ENCODE measurements around the gene GPR42. TPM values are rescaled to one million over a fixed set of nuclear protein-coding genes. Genes with fewer than 3 reads are reported as not detected.
A peak's percentile ranks its signal among the peaks of the same experiment; 100 is the strongest.

GPR42 gene
- total and polyA plus RNA-seq, 10 of the 15 experiments (the other 5 are each of a cell fraction or from before 2014, with no cell fraction given) = 0.13 TPM; not detected in 9

DNA sequence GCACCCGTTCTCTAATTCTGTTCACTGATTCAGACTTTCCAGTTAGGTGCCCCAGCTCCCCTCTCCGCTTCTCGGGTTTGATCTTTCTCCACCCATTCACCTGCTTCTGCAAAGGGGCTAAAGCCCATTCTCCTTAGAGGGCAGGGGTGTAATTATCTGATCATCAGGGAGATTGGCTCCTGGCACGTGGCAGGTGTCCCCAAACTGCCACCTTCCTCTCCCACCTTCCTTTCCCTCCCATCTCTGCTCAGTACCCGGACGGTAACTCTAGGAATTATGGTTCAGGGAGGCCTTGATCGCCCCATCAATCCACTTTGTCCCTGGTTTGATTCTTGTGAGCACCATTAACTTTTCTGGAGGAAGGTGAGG, 23.0 kb upstream of the GPR42 start:
- BruUV-seq (replicated peaks) = no TSS peak
- ChIA-PET RAD21 (ENCODE audit: unreplicated experiment) (interaction anchor here (0.7 to 6.2 kb wide), 15 partner anchors 16 to 206 kb away, joined by 3 to 127 read pairs (median 5); partner anchors contain the start of gene CD22), CTCF (interaction anchor here (0.9 to 5.8 kb wide), 9 partner anchors 14 to 206 kb away, joined by 4 to 61 read pairs (median 7); no protein-coding TSS in a partner anchor), POLR2A (interaction anchor here (1.0 to 5.4 kb wide), 10 partner anchors 15 to 161 kb away, joined by 3 to 135 read pairs (median 6); no protein-coding TSS in a partner anchor), SMC1A (ENCODE audit: uncharacterized antibody, unreplicated experiment) (interaction anchor here (0.6 to 7.7 kb wide), 14 partner anchors 16 to 230 kb away, joined by 3 to 152 read pairs (median 6); partner anchors contain the start of gene CD22)
- FAIRE-seq (no peak), ATAC-seq (no peak), DNase-seq (ENCODE audit: low read depth, low spot score) (no peak)
- no peaks in the 10 kb centered on the region for H3K9me3 ChIP-seq (replicated peaks; ENCODE audit: control insufficient read depth, insufficient read depth, low read length)
- intact Hi-C loops (cut with micrococcal nuclease; ENCODE audit: unreplicated experiment) = loop anchor here (2.0 to 5.0 kb wide), 4 partner anchors 17 to 249 kb away; partner anchors contain the start of gene USF2
- no peak overlapping the region for H2AFZ ChIP-seq (ENCODE audit: control insufficient read depth, low read depth, low read length)
- H3K79me2 ChIP-seq (ENCODE audit: control insufficient read depth, insufficient read depth, low read length) = no peaks in the 10 kb centered on the region
- peak overlapping the region; percentile 11; the same call in 1 of the 2 replicates for H3K9ac ChIP-seq (ENCODE audit: control insufficient read depth, insufficient read depth, low read length)
- H3K27ac ChIP-seq (ENCODE audit: control insufficient read depth, insufficient read depth) = peak overlapping the region; percentile 97
- H3K27me3 ChIP-seq (replicated peaks in 1 of 2; ENCODE audit: control insufficient read depth in 2 of 2, insufficient read depth in 2 of 2, low read length in 1 of 2) = no peaks in the 10 kb centered on the region
- H3K36me3 ChIP-seq (ENCODE audit: control insufficient read depth in 2 of 2, insufficient read depth in 2 of 2, low read length in 1 of 2) = peaks cover 7% of the 10 kb centered on the region in 2 experiments
- no peak overlapping the region for H3K4me3 ChIP-seq
- 18% methylated on average over 7 of the region's 7 CpGs for WGBS (ENCODE audit: insufficient coverage, insufficient replicate concordance, low lambda C conversion rate, missing lambda C conversion rate)
- no peaks in the 10 kb centered on the region for H4K20me1 ChIP-seq (ENCODE audit: control insufficient read depth, insufficient read depth)
- H3K4me1 ChIP-seq (ENCODE audit: control insufficient read depth, insufficient read depth, low read length) = peaks cover 59% of the 10 kb centered on the region
- H3K4me2 ChIP-seq (ENCODE audit: control insufficient read depth, insufficient read depth) = no peak overlapping the region
- in situ Hi-C loops (cut with MboI) = loop anchor here (5.0 kb wide), 1 partner anchor 119 kb away; no protein-coding TSS in a partner anchor
- TF ChIP-seq, protein P1, sequence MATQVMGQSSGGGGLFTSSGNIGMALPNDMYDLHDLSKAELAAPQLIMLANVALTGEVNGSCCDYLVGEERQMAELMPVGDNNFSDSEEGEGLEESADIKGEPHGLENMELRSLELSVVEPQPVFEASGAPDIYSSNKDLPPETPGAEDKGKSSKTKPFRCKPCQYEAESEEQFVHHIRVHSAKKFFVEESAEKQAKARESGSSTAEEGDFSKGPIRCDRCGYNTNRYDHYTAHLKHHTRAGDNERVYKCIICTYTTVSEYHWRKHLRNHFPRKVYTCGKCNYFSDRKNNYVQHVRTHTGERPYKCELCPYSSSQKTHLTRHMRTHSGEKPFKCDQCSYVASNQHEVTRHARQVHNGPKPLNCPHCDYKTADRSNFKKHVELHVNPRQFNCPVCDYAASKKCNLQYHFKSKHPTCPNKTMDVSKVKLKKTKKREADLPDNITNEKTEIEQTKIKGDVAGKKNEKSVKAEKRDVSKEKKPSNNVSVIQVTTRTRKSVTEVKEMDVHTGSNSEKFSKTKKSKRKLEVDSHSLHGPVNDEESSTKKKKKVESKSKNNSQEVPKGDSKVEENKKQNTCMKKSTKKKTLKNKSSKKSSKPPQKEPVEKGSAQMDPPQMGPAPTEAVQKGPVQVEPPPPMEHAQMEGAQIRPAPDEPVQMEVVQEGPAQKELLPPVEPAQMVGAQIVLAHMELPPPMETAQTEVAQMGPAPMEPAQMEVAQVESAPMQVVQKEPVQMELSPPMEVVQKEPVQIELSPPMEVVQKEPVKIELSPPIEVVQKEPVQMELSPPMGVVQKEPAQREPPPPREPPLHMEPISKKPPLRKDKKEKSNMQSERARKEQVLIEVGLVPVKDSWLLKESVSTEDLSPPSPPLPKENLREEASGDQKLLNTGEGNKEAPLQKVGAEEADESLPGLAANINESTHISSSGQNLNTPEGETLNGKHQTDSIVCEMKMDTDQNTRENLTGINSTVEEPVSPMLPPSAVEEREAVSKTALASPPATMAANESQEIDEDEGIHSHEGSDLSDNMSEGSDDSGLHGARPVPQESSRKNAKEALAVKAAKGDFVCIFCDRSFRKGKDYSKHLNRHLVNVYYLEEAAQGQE (IDR thresholded peaks at IDR 0.05; ENCODE audit: low read depth, low read length) = no peak
- TF ChIP-seq, protein P2, sequence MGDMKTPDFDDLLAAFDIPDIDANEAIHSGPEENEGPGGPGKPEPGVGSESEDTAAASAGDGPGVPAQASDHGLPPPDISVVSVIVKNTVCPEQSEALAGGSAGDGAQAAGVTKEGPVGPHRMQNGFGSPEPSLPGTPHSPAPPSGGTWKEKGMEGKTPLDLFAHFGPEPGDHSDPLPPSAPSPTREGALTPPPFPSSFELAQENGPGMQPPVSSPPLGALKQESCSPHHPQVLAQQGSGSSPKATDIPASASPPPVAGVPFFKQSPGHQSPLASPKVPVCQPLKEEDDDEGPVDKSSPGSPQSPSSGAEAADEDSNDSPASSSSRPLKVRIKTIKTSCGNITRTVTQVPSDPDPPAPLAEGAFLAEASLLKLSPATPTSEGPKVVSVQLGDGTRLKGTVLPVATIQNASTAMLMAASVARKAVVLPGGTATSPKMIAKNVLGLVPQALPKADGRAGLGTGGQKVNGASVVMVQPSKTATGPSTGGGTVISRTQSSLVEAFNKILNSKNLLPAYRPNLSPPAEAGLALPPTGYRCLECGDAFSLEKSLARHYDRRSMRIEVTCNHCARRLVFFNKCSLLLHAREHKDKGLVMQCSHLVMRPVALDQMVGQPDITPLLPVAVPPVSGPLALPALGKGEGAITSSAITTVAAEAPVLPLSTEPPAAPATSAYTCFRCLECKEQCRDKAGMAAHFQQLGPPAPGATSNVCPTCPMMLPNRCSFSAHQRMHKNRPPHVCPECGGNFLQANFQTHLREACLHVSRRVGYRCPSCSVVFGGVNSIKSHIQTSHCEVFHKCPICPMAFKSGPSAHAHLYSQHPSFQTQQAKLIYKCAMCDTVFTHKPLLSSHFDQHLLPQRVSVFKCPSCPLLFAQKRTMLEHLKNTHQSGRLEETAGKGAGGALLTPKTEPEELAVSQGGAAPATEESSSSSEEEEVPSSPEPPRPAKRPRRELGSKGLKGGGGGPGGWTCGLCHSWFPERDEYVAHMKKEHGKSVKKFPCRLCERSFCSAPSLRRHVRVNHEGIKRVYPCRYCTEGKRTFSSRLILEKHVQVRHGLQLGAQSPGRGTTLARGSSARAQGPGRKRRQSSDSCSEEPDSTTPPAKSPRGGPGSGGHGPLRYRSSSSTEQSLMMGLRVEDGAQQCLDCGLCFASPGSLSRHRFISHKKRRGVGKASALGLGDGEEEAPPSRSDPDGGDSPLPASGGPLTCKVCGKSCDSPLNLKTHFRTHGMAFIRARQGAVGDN (IDR thresholded peaks at IDR 0.05) = peak; percentile 33
- TF ChIP-seq CREB1 (IDR thresholded peaks at IDR 0.05; ENCODE audit: low read depth) (no peak), ETV6 (conservative IDR thresholded peaks at IDR 0.05 in 1 of 2, IDR thresholded peaks at IDR 0.05 in 1 of 2; ENCODE audit: borderline replicate concordance in 1 of 2, low read depth in 1 of 2) (no peak), ZBED1 (IDR thresholded peaks at IDR 0.05; ENCODE audit: borderline replicate concordance) (no peak; the same call in 1 of the 2 replicates), CREM (IDR thresholded peaks at IDR 0.05; ENCODE audit: low read depth) (no peak), POLR2AphosphoS5 (IDR thresholded peaks at IDR 0.05; ENCODE audit: low read length) (peak; percentile 21; the same call in 1 of the 2 replicates)
- TF ChIP-seq, protein P3, sequence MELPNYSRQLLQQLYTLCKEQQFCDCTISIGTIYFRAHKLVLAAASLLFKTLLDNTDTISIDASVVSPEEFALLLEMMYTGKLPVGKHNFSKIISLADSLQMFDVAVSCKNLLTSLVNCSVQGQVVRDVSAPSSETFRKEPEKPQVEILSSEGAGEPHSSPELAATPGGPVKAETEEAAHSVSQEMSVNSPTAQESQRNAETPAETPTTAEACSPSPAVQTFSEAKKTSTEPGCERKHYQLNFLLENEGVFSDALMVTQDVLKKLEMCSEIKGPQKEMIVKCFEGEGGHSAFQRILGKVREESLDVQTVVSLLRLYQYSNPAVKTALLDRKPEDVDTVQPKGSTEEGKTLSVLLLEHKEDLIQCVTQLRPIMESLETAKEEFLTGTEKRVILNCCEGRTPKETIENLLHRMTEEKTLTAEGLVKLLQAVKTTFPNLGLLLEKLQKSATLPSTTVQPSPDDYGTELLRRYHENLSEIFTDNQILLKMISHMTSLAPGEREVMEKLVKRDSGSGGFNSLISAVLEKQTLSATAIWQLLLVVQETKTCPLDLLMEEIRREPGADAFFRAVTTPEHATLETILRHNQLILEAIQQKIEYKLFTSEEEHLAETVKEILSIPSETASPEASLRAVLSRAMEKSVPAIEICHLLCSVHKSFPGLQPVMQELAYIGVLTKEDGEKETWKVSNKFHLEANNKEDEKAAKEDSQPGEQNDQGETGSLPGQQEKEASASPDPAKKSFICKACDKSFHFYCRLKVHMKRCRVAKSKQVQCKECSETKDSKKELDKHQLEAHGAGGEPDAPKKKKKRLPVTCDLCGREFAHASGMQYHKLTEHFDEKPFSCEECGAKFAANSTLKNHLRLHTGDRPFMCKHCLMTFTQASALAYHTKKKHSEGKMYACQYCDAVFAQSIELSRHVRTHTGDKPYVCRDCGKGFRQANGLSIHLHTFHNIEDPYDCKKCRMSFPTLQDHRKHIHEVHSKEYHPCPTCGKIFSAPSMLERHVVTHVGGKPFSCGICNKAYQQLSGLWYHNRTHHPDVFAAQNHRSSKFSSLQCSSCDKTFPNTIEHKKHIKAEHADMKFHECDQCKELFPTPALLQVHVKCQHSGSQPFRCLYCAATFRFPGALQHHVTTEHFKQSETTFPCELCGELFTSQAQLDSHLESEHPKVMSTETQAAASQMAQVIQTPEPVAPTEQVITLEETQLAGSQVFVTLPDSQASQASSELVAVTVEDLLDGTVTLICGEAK (IDR thresholded peaks at IDR 0.05; ENCODE audit: borderline replicate concordance) = no peak

All from GM12878 (cell line).